GM12878 (cell line): ENCODE measurements around the gene SLC12A1. TPM values are rescaled to one million over a fixed set of nuclear protein-coding genes. Genes with fewer than 3 reads are reported as not detected.

Experiments
- ATAC-seq: fragments of 200-7000 bp; cut with Tn5 transposase; 3 replicates; pipeline ENCODE4 v1.9.1; 2020; ENCODE audit warnings: mild to moderate bottlenecking, moderate library complexity
- BruUV-seq: library from RNA; stranded (reverse); fragments of 400-500 nt; replicated peaks from 2 replicates; lab custom pipeline; 2021; lab: Mats Ljungman, UMichigan
- CTCF ChIA-PET: fragments of 300-600 bp; sonication (Branson Sonifier 250); formaldehyde crosslinking; extraction: SDS; loops from one replicate; lab custom pipeline; 2021; ENCODE audit warnings: inconsistent platforms; lab: Yijun Ruan, JAX
- POLR2A ChIA-PET: fragments of 350-600 bp; formaldehyde crosslinking; extraction: SDS; loops from one replicate; lab custom pipeline; 2021; ENCODE audit warnings: inconsistent platforms; lab: Charles Lee
- RAD21 ChIA-PET: fragments of 300-600 bp; sonication (Branson Sonifier 250); formaldehyde crosslinking; loops from one replicate; lab custom pipeline; 2023; ENCODE audit warnings: antibody characterized with exemption; ENCODE audit not compliant: unreplicated experiment; lab: Charles Lee
- SMC1A ChIA-PET: fragments of 300-600 bp; sonication (Branson Sonifier 250); formaldehyde crosslinking; loops from one replicate; lab custom pipeline; 2023; ENCODE audit not compliant: unreplicated experiment, uncharacterized antibody; lab: Charles Lee
- DNase-seq: peaks from one replicate; pipeline ENCODE4 v3.0.0-alpha.2; 2011; ENCODE audit warnings: low read depth, low spot score
- FAIRE-seq: peaks from 3 replicates; lab custom pipeline; 2011; peaks lifted over from hg19 to GRCh38; lab: Jason Lieb, UNC
- H2AFZ ChIP-seq: 2 replicates; pipeline ENCODE4 v1.6.0; 2011; ENCODE audit warnings: low read depth, low read length, control low read depth; ENCODE audit not compliant: control insufficient read depth
- H3K27ac ChIP-seq: 2 replicates; pipeline ENCODE4 v1.5.1; 2011; ENCODE audit warnings: control low read depth; ENCODE audit not compliant: control insufficient read depth, insufficient read depth
- H3K27me3 ChIP-seq, 2 experiments: replicated peaks in 1 of 2; 2 replicates each; pipeline versions ENCODE4 v1.6.0 to v1.6.1; 2011; ENCODE audit warnings: low read length in 1 of 2; ENCODE audit not compliant: control insufficient read depth in 2 of 2, insufficient read depth in 2 of 2
- H3K36me3 ChIP-seq, 2 experiments: 2 replicates each; pipeline ENCODE4 v1.5.1; 2011; ENCODE audit warnings: low read length in 1 of 2; ENCODE audit not compliant: control insufficient read depth in 2 of 2, insufficient read depth in 2 of 2
- H3K4me1 ChIP-seq: 2 replicates; pipeline ENCODE4 v1.6.1; 2011; ENCODE audit warnings: mild to moderate bottlenecking, low read length, moderate library complexity, mixed read lengths; ENCODE audit not compliant: control insufficient read depth, insufficient read depth
- H3K4me2 ChIP-seq: 2 replicates; pipeline ENCODE4 v1.6.0; 2011; ENCODE audit warnings: control low read depth; ENCODE audit not compliant: control insufficient read depth, insufficient read depth
- H3K4me3 ChIP-seq: fragments of 200-600 bp; sonication (generic); 2 replicates; pipeline ENCODE4 v1.5.1; 2016
- H3K79me2 ChIP-seq: 2 replicates; pipeline ENCODE4 v1.6.0; 2011; ENCODE audit warnings: low read length; ENCODE audit not compliant: control insufficient read depth, insufficient read depth
- H3K9ac ChIP-seq: 2 replicates; pipeline ENCODE4 v1.8.0; 2011; ENCODE audit warnings: low read length, control low read depth, mixed read lengths; ENCODE audit not compliant: control insufficient read depth, insufficient read depth
- H3K9me3 ChIP-seq: replicated peaks from 3 replicates; pipeline ENCODE4 v1.5.1; 2011; ENCODE audit warnings: mild to moderate bottlenecking, low read length; ENCODE audit not compliant: control insufficient read depth, insufficient read depth
- H4K20me1 ChIP-seq: 2 replicates; pipeline ENCODE4 v1.6.0; 2011; ENCODE audit not compliant: control insufficient read depth, insufficient read depth
- BCL3 ChIP-seq: IDR thresholded peaks from 2 replicates; pipeline ENCODE4 v1.6.1; 2011; ENCODE audit warnings: borderline replicate concordance, low read depth, mild to moderate bottlenecking, moderate library complexity, low read length; ENCODE audit not compliant: insufficient read depth, poor library complexity, severe bottlenecking
- CBFB ChIP-seq: IDR thresholded peaks from 2 replicates; pipeline ENCODE4 v1.6.1; 2016; ENCODE audit warnings: antibody characterized with exemption, low read depth
- DPF2 ChIP-seq: fragments of 450-650 bp; IDR thresholded peaks from 2 replicates; pipeline ENCODE4 v1.6.1; 2017; ENCODE audit warnings: mild to moderate bottlenecking
- EGR1 ChIP-seq, 2 experiments: IDR thresholded peaks; 1 replicate in 1 of 2; 2 replicates in 1 of 2; pipeline ENCODE4 v1.6.1; 2011 to 2012; ENCODE audit warnings: low read depth in 2 of 2, low read length in 2 of 2, borderline replicate concordance in 1 of 2, mild to moderate bottlenecking in 1 of 2, moderate library complexity in 1 of 2
- FOXK2 ChIP-seq: fragments of 450-650 bp; IDR thresholded peaks from 2 replicates; pipeline ENCODE4 v1.6.1; 2017; ENCODE audit warnings: mild to moderate bottlenecking, moderate library complexity
- GABPA ChIP-seq: IDR thresholded peaks from 2 replicates; pipeline ENCODE4 v1.6.1; 2014; ENCODE audit warnings: antibody characterized with exemption, low read depth, mild to moderate bottlenecking, inconsistent platforms
- LARP7 ChIP-seq: fragments of 450-650 bp; IDR thresholded peaks from 2 replicates; pipeline ENCODE4 v1.6.1; 2017; ENCODE audit warnings: mild to moderate bottlenecking
- MYB ChIP-seq: fragments of 150-350 bp; IDR thresholded peaks from 2 replicates; pipeline ENCODE4 v1.6.1; 2014; ENCODE audit warnings: mild to moderate bottlenecking, low read depth, low read length, borderline replicate concordance
- MYC ChIP-seq: IDR thresholded peaks from 2 replicates; pipeline ENCODE4 v1.6.1; 2011; ENCODE audit warnings: mild to moderate bottlenecking, low read length, moderate library complexity, inconsistent platforms; ENCODE audit not compliant: insufficient read depth, insufficient replicate concordance, insufficient read length, severe bottlenecking
- POLR2AphosphoS5 ChIP-seq: IDR thresholded peaks from 2 replicates; pipeline ENCODE4 v1.6.1; 2011; ENCODE audit warnings: mild to moderate bottlenecking, low read length, inconsistent platforms
- RAD51 ChIP-seq: fragments of 450-650 bp; IDR thresholded peaks from 2 replicates; pipeline ENCODE4 v1.6.1; 2016; ENCODE audit warnings: moderate library complexity, mild to moderate bottlenecking, inconsistent platforms
- SP1 ChIP-seq: IDR thresholded peaks from one replicate; pipeline ENCODE4 v1.6.1; 2011; ENCODE audit warnings: low read depth, low read length
- SUPT20H ChIP-seq: IDR thresholded peaks from 2 replicates; pipeline ENCODE4 v1.6.1; 2011; ENCODE audit warnings: low read depth, mild to moderate bottlenecking, low read length, moderate library complexity, borderline replicate concordance; ENCODE audit not compliant: control insufficient read depth
- SUZ12 ChIP-seq: fragments of 200-600 bp; sonication (generic); IDR thresholded peaks from one replicate; pipeline ENCODE4 v1.6.1; 2018; ENCODE audit warnings: antibody characterized with exemption, mild to moderate bottlenecking; ENCODE audit not compliant: unreplicated experiment
- YBX1 ChIP-seq: fragments of 450-650 bp; IDR thresholded peaks from 2 replicates; pipeline ENCODE4 v1.6.1; 2016; ENCODE audit warnings: antibody characterized with exemption
- ZBED1 ChIP-seq: IDR thresholded peaks from 2 replicates; pipeline ENCODE4 v1.6.1; 2016; ENCODE audit warnings: borderline replicate concordance
- ZBTB11 ChIP-seq: fragments of 450-650 bp; formaldehyde crosslinking; IDR thresholded peaks from 2 replicates; pipeline ENCODE4 v1.5.0; 2022; ENCODE audit warnings: mild to moderate bottlenecking, missing genetic modification characterization
- ZNF622 ChIP-seq: fragments of 450-650 bp; IDR thresholded peaks from 2 replicates; pipeline ENCODE4 v1.6.1; 2017; ENCODE audit warnings: mild to moderate bottlenecking, inconsistent platforms
- in situ Hi-C: fragments of 300-500 bp; cut with MboI; formaldehyde crosslinking; loops from 9 replicates; pipeline ENCODE4 v1.14.3; 2018; ENCODE audit warnings: mixed read lengths
- intact Hi-C: fragments of 100-400 bp; cut with micrococcal nuclease; formaldehyde crosslinking; loops from one replicate; pipeline ENCODE4 v1.14.2; 2022; ENCODE audit not compliant: unreplicated experiment
- polyA plus RNA-seq, 11 experiments: library from polyadenylated mRNA; depleted of rRNA in 4 of 11; unstranded in 6 of 11; stranded (reverse) in 5 of 11; fragments of >200 nt; fragmentation: Nextera tagmentation in 4 of 11; fragmentation: Illumina TruSeq in 1 of 11; extraction: Ambion mirVana in 4 of 11; extraction: Trizol in 1 of 11; gene quantifications; 1 replicate in 1 of 11; 2 replicates in 10 of 11; pipeline versions ENCODE4 v1.2.1 to v1.2.3, GENCODE V29; 2011 to 2016; ENCODE audit warnings: inconsistent platforms in 2 of 11, missing spikeins in 2 of 11, low read depth in 1 of 11
- total RNA-seq, 4 experiments: library from RNA; depleted of rRNA in 3 of 4; stranded (reverse); fragments of >200 nt in 3 of 4; fragmentation: Illumina TruSeq in 1 of 4; extraction: Trizol in 1 of 4; gene quantifications; 2 replicates each; pipeline versions ENCODE4 v1.2.1 to v1.2.3, GENCODE V29; 2013 to 2021

SLC12A1 gene
- total and polyA plus RNA-seq, 10 of the 15 experiments (the other 5 are each of a cell fraction or from before 2014, with no cell fraction given), result under 0.01 TPM; not detected in 9

- TF ChIP-seq ZBTB11, result no peak
- no peak for TF ChIP-seq SUPT20H
- no peak for TF ChIP-seq ZNF622
- TF ChIP-seq DPF2, result no peak
- no peak for TF ChIP-seq SP1
- no peak for TF ChIP-seq CBFB
- TF ChIP-seq GABPA, result no peak
- no peak for TF ChIP-seq SUZ12
- no peak for TF ChIP-seq MYB
- no peak for TF ChIP-seq LARP7
- TF ChIP-seq FOXK2, result no peak
- no peak for TF ChIP-seq RAD51
- TF ChIP-seq MYC, result no peak
- TF ChIP-seq YBX1, result no peak
- TF ChIP-seq POLR2AphosphoS5, result no peak
- no peak for TF ChIP-seq BCL3
- no peak for TF ChIP-seq ZBED1
- no peak for TF ChIP-seq EGR1 (IDR thresholded peaks at IDR 0.05; ENCODE audit: borderline replicate concordance in 1 of 2, low read depth in 2 of 2, low read length in 2 of 2)
- TF ChIP-seq, all 136 proteins: peak for 0
- ChIA-PET RAD21 (no interaction called here), SMC1A (interaction anchor here (1.0 to 1.2 kb wide), 2 partner anchors 9 to 10 kb away, joined by 3 to 4 read pairs; no protein-coding TSS in a partner anchor), POLR2A (interaction anchor here (1.0 kb wide), 1 partner anchor 52 kb away, joined by 3 read pairs; no protein-coding TSS in a partner anchor), CTCF (no interaction called here)
- no peaks in the 10 kb centered on the region for H3K79me2 ChIP-seq
- H3K4me2 ChIP-seq, result no peak overlapping the region
- no peaks in the 10 kb centered on the region for H3K9me3 ChIP-seq
- no peak for ATAC-seq
- FAIRE-seq, result no peak
- H3K9ac ChIP-seq, result no peak overlapping the region
- H3K4me3 ChIP-seq, result no peak overlapping the region
- H3K27ac ChIP-seq, result no peak overlapping the region
- no peaks in the 10 kb centered on the region for H3K4me1 ChIP-seq
- no peaks in the 10 kb centered on the region for H4K20me1 ChIP-seq
- intact Hi-C loops, result no loop called here
- H2AFZ ChIP-seq, result no peak overlapping the region
- H3K27me3 ChIP-seq, result no peaks in the 10 kb centered on the region
- in situ Hi-C loops, result loop anchor here (25.0 kb wide), 1 partner anchor 1267 kb away; the partner anchor contains the start of genes DTWD1 and FAM227B
- BruUV-seq, result no TSS peak
- peaks cover 3 to 5% of the 10 kb centered on the region in 2 experiments; a peak in 2 of 4 replicates for H3K36me3 ChIP-seq
- no peak for DNase-seq
These were observed 139.4 kb downstream of the SLC12A1 start for GRCh38 chr15:48345516-48345915.
